C4-2B (cell line): Measurements from ENCODE around the gene HOXA2.

ENCODE experiments used
- ZFX ChIP-seq: fragments of 450-650 bp; IDR thresholded peaks from 2 replicates; pipeline ENCODE4 v1.6.1; 2017
- TF ChIP-seq, protein P1 (sequence below): fragments of 450-650 bp; conservative IDR thresholded peaks from 2 replicates; pipeline ENCODE4 v1.5.1; 2017; ENCODE audit warnings: mild to moderate bottlenecking

GRCh38 chr7:27106901-27107240, 4.4 kb upstream of the HOXA2 start:
- TF ChIP-seq, protein P1, sequence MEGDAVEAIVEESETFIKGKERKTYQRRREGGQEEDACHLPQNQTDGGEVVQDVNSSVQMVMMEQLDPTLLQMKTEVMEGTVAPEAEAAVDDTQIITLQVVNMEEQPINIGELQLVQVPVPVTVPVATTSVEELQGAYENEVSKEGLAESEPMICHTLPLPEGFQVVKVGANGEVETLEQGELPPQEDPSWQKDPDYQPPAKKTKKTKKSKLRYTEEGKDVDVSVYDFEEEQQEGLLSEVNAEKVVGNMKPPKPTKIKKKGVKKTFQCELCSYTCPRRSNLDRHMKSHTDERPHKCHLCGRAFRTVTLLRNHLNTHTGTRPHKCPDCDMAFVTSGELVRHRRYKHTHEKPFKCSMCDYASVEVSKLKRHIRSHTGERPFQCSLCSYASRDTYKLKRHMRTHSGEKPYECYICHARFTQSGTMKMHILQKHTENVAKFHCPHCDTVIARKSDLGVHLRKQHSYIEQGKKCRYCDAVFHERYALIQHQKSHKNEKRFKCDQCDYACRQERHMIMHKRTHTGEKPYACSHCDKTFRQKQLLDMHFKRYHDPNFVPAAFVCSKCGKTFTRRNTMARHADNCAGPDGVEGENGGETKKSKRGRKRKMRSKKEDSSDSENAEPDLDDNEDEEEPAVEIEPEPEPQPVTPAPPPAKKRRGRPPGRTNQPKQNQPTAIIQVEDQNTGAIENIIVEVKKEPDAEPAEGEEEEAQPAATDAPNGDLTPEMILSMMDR = no peak
- no peak for TF ChIP-seq ZFX
